H1 (cell line): ENCODE data around the gene GPR68. TPM values are rescaled to one million over a fixed set of nuclear protein-coding genes. Genes with fewer than 3 reads are reported as not detected.

Source experiments
- CTCF ChIA-PET: fragments of 300-600 bp; sonication (Branson Sonifier 250); formaldehyde crosslinking; loops from one replicate; lab custom pipeline; 2021; ENCODE audit not compliant: partially characterized antibody; lab: Charles Lee
- POLR2A ChIA-PET: fragments of 300-600 bp; sonication (Branson Sonifier 250); formaldehyde crosslinking; loops from one replicate; lab custom pipeline; 2021; ENCODE audit warnings: inconsistent platforms; ENCODE audit not compliant: partially characterized antibody; lab: Charles Lee
- DNase-seq, 2 experiments: peaks; one replicate each; pipeline versions ENCODE4 v3.0.0 to v3.0.0-alpha.2; 2010 to 2022; ENCODE audit warnings: low spot score in 2 of 2, low read depth in 1 of 2, mixed read lengths in 1 of 2
- FAIRE-seq: peaks from 2 replicates; lab custom pipeline; 2011; peaks lifted over from hg19 to GRCh38; lab: Jason Lieb, UNC
- H2AFZ ChIP-seq: 2 replicates; pipeline ENCODE4 v1.8.1; 2012; ENCODE audit warnings: low read length, inconsistent platforms
- H2AK5ac ChIP-seq: 2 replicates; pipeline ENCODE4 v1.6.1; 2013; ENCODE audit warnings: low read depth, low read length
- H2BK120ac ChIP-seq: replicated peaks from 2 replicates; pipeline ENCODE3; 2013; ENCODE audit warnings: low read depth, low read length, inconsistent platforms
- H2BK12ac ChIP-seq: 2 replicates; pipeline ENCODE4 v1.6.1; 2013; ENCODE audit warnings: low read depth, low read length
- H2BK15ac ChIP-seq: 2 replicates; pipeline ENCODE4 v1.6.1; 2013; ENCODE audit warnings: low read length
- H2BK20ac ChIP-seq: 2 replicates; pipeline ENCODE4 v1.6.1; 2013; ENCODE audit warnings: low read length
- H2BK5ac ChIP-seq: 2 replicates; pipeline ENCODE4 v1.6.1; 2013; ENCODE audit warnings: low read depth, low read length
- H3K14ac ChIP-seq: 2 replicates; pipeline ENCODE4 v1.6.1; 2013; ENCODE audit warnings: inconsistent platforms; ENCODE audit not compliant: insufficient read length
- H3K18ac ChIP-seq: 2 replicates; pipeline ENCODE4 v1.6.1; 2013; ENCODE audit warnings: low read length; ENCODE audit errors: extremely low read depth
- H3K23ac ChIP-seq: 2 replicates; pipeline ENCODE4 v1.6.1; 2013; ENCODE audit warnings: inconsistent platforms; ENCODE audit not compliant: insufficient read length
- H3K23me2 ChIP-seq: 2 replicates; pipeline ENCODE4 v1.6.1; 2013; ENCODE audit warnings: low read depth, low read length
- H3K27ac ChIP-seq: 2 replicates; pipeline ENCODE4 v1.6.1; 2011; ENCODE audit warnings: low read depth, low read length, inconsistent platforms
- H3K27me3 ChIP-seq, 4 experiments: replicated peaks in 1 of 4; 1 replicate in 1 of 4; 2 replicates in 3 of 4; pipeline versions ENCODE4 v1.6.1 to v1.8.1; 2011 to 2013; ENCODE audit warnings: low read length in 3 of 4, mild to moderate bottlenecking in 3 of 4, inconsistent platforms in 2 of 4, mixed read lengths in 2 of 4, moderate library complexity in 1 of 4; ENCODE audit not compliant: control insufficient read depth in 3 of 4, insufficient read depth in 3 of 4; ENCODE audit errors: extremely low read depth in 1 of 4
- H3K36me3 ChIP-seq, 4 experiments: 2 replicates each; pipeline versions ENCODE4 v1.6.1 to v1.8.1; 2011 to 2013; ENCODE audit warnings: mild to moderate bottlenecking in 4 of 4, low read length in 3 of 4, moderate library complexity in 2 of 4, control low read depth in 1 of 4, inconsistent platforms in 1 of 4; ENCODE audit not compliant: insufficient read depth in 4 of 4, control insufficient read depth in 2 of 4
- H3K4ac ChIP-seq: replicated peaks from 2 replicates; pipeline ENCODE3; 2013; ENCODE audit warnings: low read length, low read depth, mixed read lengths, inconsistent platforms; ENCODE audit not compliant: insufficient read length
- H3K4me1 ChIP-seq, 4 experiments: replicated peaks in 1 of 4; 1 replicate in 1 of 4; 2 replicates in 3 of 4; pipeline versions ENCODE4 v1.6.1 to v1.8.1; 2011 to 2013; ENCODE audit warnings: low read length in 3 of 4, inconsistent platforms in 2 of 4, mixed read lengths in 1 of 4; ENCODE audit not compliant: insufficient read depth in 4 of 4, control insufficient read depth in 3 of 4
- H3K4me2 ChIP-seq, 2 experiments: 2 replicates each; pipeline versions ENCODE4 v1.6.1 to v1.8.1; 2011 to 2013; ENCODE audit warnings: low read depth in 2 of 2, low read length in 2 of 2, control low read depth in 1 of 2, inconsistent platforms in 1 of 2, mild to moderate bottlenecking in 1 of 2; ENCODE audit not compliant: insufficient read depth in 1 of 2
- H3K4me3 ChIP-seq, 4 experiments: fragments of 200-600, 300-600 bp in 1 of 4; sonication (generic), shearing (Covaris generic), sonication (Bioruptor Twin) in 1 of 4; 2 replicates each; pipeline versions ENCODE4 v1.5.1 to v1.8.1; 2011 to 2016; ENCODE audit warnings: low read length in 4 of 4, low read depth in 3 of 4, control low read depth in 2 of 4, inconsistent platforms in 2 of 4, mild to moderate bottlenecking in 2 of 4, mixed read lengths in 1 of 4, moderate library complexity in 1 of 4; ENCODE audit not compliant: insufficient read depth in 2 of 4; ENCODE audit errors: extremely low read depth in 1 of 4
- H3K56ac ChIP-seq: replicated peaks from 2 replicates; pipeline ENCODE3; 2013; ENCODE audit warnings: low read depth, mild to moderate bottlenecking, mixed read lengths, low read length, inconsistent platforms; ENCODE audit not compliant: insufficient read length
- H3K79me1 ChIP-seq: 2 replicates; pipeline ENCODE4 v1.6.1; 2013; ENCODE audit warnings: low read depth, low read length, control low read depth
- H3K79me2 ChIP-seq, 2 experiments: 2 replicates each; pipeline versions ENCODE4 v1.6.1 to v1.8.1; 2012 to 2013; ENCODE audit warnings: low read length in 2 of 2, mild to moderate bottlenecking in 2 of 2, inconsistent platforms in 1 of 2; ENCODE audit not compliant: insufficient read depth in 2 of 2, control insufficient read depth in 1 of 2
- H3K9ac ChIP-seq, 4 experiments: replicated peaks in 1 of 4; 1 replicate in 1 of 4; 2 replicates in 3 of 4; pipeline versions ENCODE4 v1.6.1 to v1.8.1; 2011 to 2013; ENCODE audit warnings: low read depth in 3 of 4, low read length in 3 of 4, control low read depth in 2 of 4, mild to moderate bottlenecking in 2 of 4, moderate library complexity in 2 of 4, inconsistent platforms in 1 of 4; ENCODE audit errors: extremely low read depth in 1 of 4
- H3K9me3 ChIP-seq, 2 experiments: 2 replicates each; pipeline versions ENCODE4 v1.6.1 to v1.8.1; 2012 to 2013; ENCODE audit warnings: mild to moderate bottlenecking in 2 of 2, moderate library complexity in 2 of 2, control low read depth in 1 of 2, inconsistent platforms in 1 of 2, low read depth in 1 of 2, low read length in 1 of 2, mixed read lengths in 1 of 2; ENCODE audit not compliant: insufficient read depth in 2 of 2
- H4K20me1 ChIP-seq, 2 experiments: replicated peaks in 1 of 2; 2 replicates each; pipeline versions ENCODE3 to v1.8.1; 2011 to 2013; ENCODE audit warnings: inconsistent platforms in 2 of 2, low read length in 2 of 2, mild to moderate bottlenecking in 1 of 2; ENCODE audit not compliant: insufficient read depth in 2 of 2, control insufficient read depth in 1 of 2
- H4K5ac ChIP-seq: 2 replicates; pipeline ENCODE4 v1.6.1; 2013; ENCODE audit warnings: low read length, low read depth, mixed read lengths, inconsistent platforms; ENCODE audit not compliant: insufficient read length
- H4K8ac ChIP-seq: 2 replicates; pipeline ENCODE4 v1.8.0; 2013; ENCODE audit warnings: mild to moderate bottlenecking, moderate library complexity, low read length, inconsistent platforms; ENCODE audit not compliant: insufficient read depth; ENCODE audit errors: extremely low read depth
- H4K91ac ChIP-seq: replicated peaks from 2 replicates; pipeline ENCODE3; 2013; ENCODE audit warnings: low read length, mixed read lengths, inconsistent platforms; ENCODE audit not compliant: insufficient read length
- CHD2 ChIP-seq: IDR thresholded peaks from 2 replicates; pipeline ENCODE4 v1.6.1; 2012; ENCODE audit warnings: low read length, improper control_type of control experiment
- JUND ChIP-seq: IDR thresholded peaks from 2 replicates; pipeline ENCODE4 v1.6.1; 2011; ENCODE audit warnings: mild to moderate bottlenecking, improper control_type of control experiment, low read length
- POLR2A ChIP-seq, 2 experiments: IDR thresholded peaks; 1 replicate in 1 of 2; 2 replicates in 1 of 2; pipeline ENCODE4 v1.6.1; 2011; ENCODE audit warnings: low read depth in 2 of 2, low read length in 2 of 2, mild to moderate bottlenecking in 2 of 2; ENCODE audit errors: control extremely low read depth in 1 of 2
- WGBS, 2 experiments: shearing (Covaris generic) in 1 of 2; methylation state at CpG; one replicate each; pipeline versions ENCODE4 v1.1.6 to v1.1.7; 2013 to 2015; ENCODE audit warnings: low lambda C conversion rate in 2 of 2, mixed read lengths in 2 of 2, inconsistent platforms in 1 of 2, low coverage in 1 of 2, missing lambda C conversion rate in 1 of 2; ENCODE audit not compliant: insufficient replicate concordance in 2 of 2, insufficient coverage in 1 of 2, insufficient read length in 1 of 2; ENCODE audit errors: extremely low coverage in 1 of 2, missing lambda C conversion rate in 1 of 2; 5-methylcytosine and 5-hydroxymethylcytosine counted together
- polyA plus RNA-seq, 7 experiments: library from polyadenylated mRNA; depleted of rRNA in 3 of 7; stranded (reverse) in 5 of 7; unstranded in 2 of 7; fragments of >200 nt in 5 of 7; fragments of 200-250 nt in 2 of 7; gene quantifications; 1 replicate in 5 of 7; 2 replicates in 1 of 7; 4 replicates in 1 of 7; pipeline versions ENCODE4 v1.2.1 to v1.2.3, GENCODE V29; 2011 to 2013; ENCODE audit warnings: missing spikeins in 2 of 7, mixed read lengths in 2 of 7
- total RNA-seq: library from RNA; stranded (reverse); fragmentation: NEBNext Ultra II Directional; extraction: Animal tissue kit (Norgen Biotek cat#: 25700); gene quantifications from 2 replicates; pipeline ENCODE4 v1.2.1, GENCODE V29; 2021

The GPR68 gene
- total and polyA plus RNA-seq, 2 of the 8 experiments (the other 6 are each of a cell fraction or from before 2014, with no cell fraction given), result 0.22 to 0.76 TPM

- peak overlapping the region; percentile 88 for H2AFZ ChIP-seq
- peaks cover 15% of the 10 kb centered on the region for H3K23me2 ChIP-seq
- peak overlapping the region; percentile 39 for H3K56ac ChIP-seq
- peak overlapping the region; percentile 60 to 81 (median 65) for H3K4me3 ChIP-seq
- H3K4ac ChIP-seq, result no peak overlapping the region
- H3K23ac ChIP-seq, result no peak overlapping the region
- no peaks in the 10 kb centered on the region for H3K9me3 ChIP-seq
- ChIA-PET CTCF (interaction anchor here (0.9 to 3.7 kb wide), 13 partner anchors 8 to 136 kb away, joined by 3 to 22 read pairs (median 5); partner anchors contain the start of gene GPR68), POLR2A (interaction anchor here (1.1 to 3.7 kb wide), 3 partner anchors 11 to 29 kb away, joined by 3 to 15 read pairs (median 3); no protein-coding TSS in a partner anchor)
- no peak overlapping the region for H2BK5ac ChIP-seq
- no peak overlapping the region for H4K91ac ChIP-seq
- H4K20me1 ChIP-seq, result no peaks in the 10 kb centered on the region
- H3K27ac ChIP-seq, result no peak overlapping the region
- peak overlapping the region; percentile 90; the same call in 1 of the 2 replicates for H2BK12ac ChIP-seq
- H2BK20ac ChIP-seq, result no peak overlapping the region
- no peak overlapping the region for H2BK120ac ChIP-seq
- 3% methylated on average over 44 of the region's 95 CpGs; no CpG with 5 or more reads in 1 of the 2 experiments for WGBS, 2 experiments
- FAIRE-seq (no peak), DNase-seq (peak in 1 of 2 experiments; percentile 81)
- H3K79me2 ChIP-seq, result no peaks in the 10 kb centered on the region
- H3K9ac ChIP-seq, result peak overlapping the region in 3 of 4 experiments; percentile 23 to 46 (median 25); a peak in 3 of 7 replicates
- peaks cover 0 to 10% (median 8%) of the 10 kb centered on the region in 4 experiments; a peak in 6 of 7 replicates for H3K4me1 ChIP-seq
- H3K14ac ChIP-seq, result no peak overlapping the region
- peaks cover 0 to 16% (median 9%) of the 10 kb centered on the region in 4 experiments; a peak in 6 of 7 replicates for H3K27me3 ChIP-seq
- H3K18ac ChIP-seq, result peak overlapping the region; percentile 71
- H2AK5ac ChIP-seq, result no peak overlapping the region
- no peak overlapping the region for H4K5ac ChIP-seq
- H3K36me3 ChIP-seq, result no peaks in the 10 kb centered on the region
- H4K8ac ChIP-seq, result peak overlapping the region; percentile 77
- H2BK15ac ChIP-seq, result peak overlapping the region; percentile 72; the same call in 1 of the 2 replicates
- H3K79me1 ChIP-seq, result no peaks in the 10 kb centered on the region
- H3K4me2 ChIP-seq, result peak overlapping the region; percentile 73 to 95
- TF ChIP-seq POLR2A (IDR thresholded peaks at IDR 0.05; ENCODE audit: control extremely low read depth in 1 of 2, low read depth in 2 of 2, low read length in 2 of 2), result no peak
- TF ChIP-seq JUND, result no peak
- no peak for TF ChIP-seq CHD2
These were observed 8.6 kb upstream of the GPR68 start for GRCh38 chr14:91252871-91253794.
